HepG2 (cell line): ENCODE data around the gene RASL10A. TPM values are rescaled to one million over a fixed set of nuclear protein-coding genes. Genes with fewer than 3 reads are reported as not detected.

Experiments used
- ARID2 ChIP-seq: sonication (generic); formaldehyde crosslinking; IDR thresholded peaks from 2 replicates; pipeline ENCODE4 v1.8.1; 2022; ENCODE audit warnings: mild to moderate bottlenecking, missing genetic modification reagents, borderline replicate concordance
- ARNT ChIP-seq: fragments of 450-650 bp; IDR thresholded peaks from 2 replicates; pipeline ENCODE4 v1.6.1; 2017
- CHD4 ChIP-seq: fragments of 200-600 bp; sonication (generic); IDR thresholded peaks from 2 replicates; pipeline ENCODE4 v1.7.0; 2017; ENCODE audit warnings: mild to moderate bottlenecking, low read length, borderline replicate concordance
- FOSL2 ChIP-seq: sonication (generic); formaldehyde crosslinking; IDR thresholded peaks from 2 replicates; pipeline ENCODE4 v1.4.0; 2020; ENCODE audit warnings: missing genetic modification reagents
- FOXK1 ChIP-seq: sonication (generic); formaldehyde crosslinking; IDR thresholded peaks from 2 replicates; pipeline ENCODE4 v1.4.0; 2020; ENCODE audit warnings: low read depth, missing genetic modification reagents, borderline replicate concordance
- MEIS2 ChIP-seq: sonication (generic); formaldehyde crosslinking; IDR thresholded peaks from 2 replicates; pipeline ENCODE4 v1.9.0; 2021; ENCODE audit warnings: mild to moderate bottlenecking, missing genetic modification reagents
- PHF21A ChIP-seq: sonication (generic); formaldehyde crosslinking; IDR thresholded peaks from 2 replicates; pipeline ENCODE4 v1.5.0; 2020; ENCODE audit warnings: mild to moderate bottlenecking, missing genetic modification reagents
- PHF5A ChIP-seq: IDR thresholded peaks from one replicate; pipeline ENCODE4 v1.6.1; 2018; ENCODE audit warnings: low read depth, missing genetic modification reagents; ENCODE audit not compliant: unreplicated experiment
- RFX3 ChIP-seq: IDR thresholded peaks from 2 replicates; pipeline ENCODE4 v1.6.1; 2016; ENCODE audit warnings: missing biosample characterization, missing genetic modification reagents
- SIN3A ChIP-seq: IDR thresholded peaks from 2 replicates; pipeline ENCODE4 v1.6.1; 2011; ENCODE audit warnings: low read depth, mild to moderate bottlenecking, control low read depth, low read length, borderline replicate concordance
- SP5 ChIP-seq: IDR thresholded peaks from 2 replicates; pipeline ENCODE4 v1.6.1; 2016; ENCODE audit warnings: low read depth, borderline replicate concordance
- ZFY ChIP-seq: sonication (generic); formaldehyde crosslinking; IDR thresholded peaks from 2 replicates; pipeline ENCODE4 v1.4.0; 2020; ENCODE audit warnings: missing genetic modification reagents
- ZNF326 ChIP-seq: sonication (generic); formaldehyde crosslinking; IDR thresholded peaks from 2 replicates; pipeline ENCODE4 v1.4.0; 2020; ENCODE audit warnings: missing genetic modification reagents, borderline replicate concordance
- polyA plus RNA-seq, 8 experiments: library from polyadenylated mRNA; depleted of rRNA in 3 of 8; stranded (reverse) in 7 of 8; unstranded in 1 of 8; fragments of >200 nt; fragmentation: Illumina TruSeq in 4 of 8; extraction: Trizol in 4 of 8; gene quantifications; 2 replicates each; pipeline versions ENCODE4 v1.2.1 to v1.2.3, GENCODE V29; 2011 to 2016; ENCODE audit warnings: low read depth in 4 of 8, missing spikeins in 1 of 8, mixed read lengths in 1 of 8; ENCODE audit not compliant: insufficient read depth in 1 of 8
- total RNA-seq, 5 experiments: library from RNA; depleted of rRNA; stranded (reverse); fragments of >200 nt; fragmentation: Illumina TruSeq; extraction: Trizol; gene quantifications; 2 replicates each; pipeline ENCODE4 v1.2.3, GENCODE V29; 2016; ENCODE audit warnings: low read depth in 1 of 5
- TF ChIP-seq, protein P1 (sequence below): sonication (generic); formaldehyde crosslinking; IDR thresholded peaks from 2 replicates; pipeline ENCODE4 v1.5.1; 2020; ENCODE audit warnings: mild to moderate bottlenecking, missing genetic modification reagents, moderate library complexity
- TF ChIP-seq, protein P2 (sequence below): sonication (generic); formaldehyde crosslinking; IDR thresholded peaks from 2 replicates; pipeline ENCODE4 v1.5.0; 2020; ENCODE audit warnings: mild to moderate bottlenecking, missing genetic modification reagents, borderline replicate concordance
- TF ChIP-seq, protein P3 (sequence below): sonication (generic); formaldehyde crosslinking; IDR thresholded peaks from 2 replicates; pipeline ENCODE4 v1.4.0; 2020; ENCODE audit warnings: missing genetic modification reagents, low read depth, mild to moderate bottlenecking, borderline replicate concordance
- TF ChIP-seq, protein P4 (sequence below): sonication (generic); IDR thresholded peaks from 2 replicates; pipeline ENCODE4 v1.6.1; 2016; ENCODE audit warnings: low read depth, borderline replicate concordance
- TF ChIP-seq, protein P5 (sequence below): sonication (generic); formaldehyde crosslinking; IDR thresholded peaks from 2 replicates; pipeline ENCODE4 v1.4.0; 2020; ENCODE audit warnings: missing genetic modification reagents

Gene RASL10A
- total and polyA plus RNA-seq, 2 of the 13 experiments (the other 11 are each of a cell fraction or from before 2014, with no cell fraction given), result 0.05 to 0.22 TPM

DNA sequence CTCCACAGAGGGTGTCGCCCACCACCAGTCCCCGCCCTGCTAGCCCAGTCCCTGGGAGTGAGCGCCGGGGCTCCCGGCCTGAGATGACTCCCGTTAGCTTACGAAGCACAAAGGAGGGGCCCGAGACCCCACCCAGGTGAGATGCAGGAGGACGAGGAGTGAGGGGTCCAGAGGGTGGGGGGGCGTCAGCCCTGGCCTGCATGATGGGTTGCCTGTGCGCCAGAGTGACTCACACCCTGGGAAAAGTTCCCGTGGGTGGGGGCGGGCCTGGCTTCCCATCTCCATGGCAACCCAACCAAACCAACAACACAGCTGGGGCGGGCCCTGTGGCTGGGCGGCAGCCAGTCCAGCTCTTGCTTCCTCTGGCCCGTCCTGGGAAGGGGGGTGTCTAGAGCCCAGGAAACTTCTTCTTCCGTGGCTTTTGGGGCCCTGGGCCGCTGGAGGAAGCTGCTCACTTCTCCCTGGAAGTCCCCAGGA is 4.6 kb downstream of the RASL10A start (continued):
- TF ChIP-seq ZNF326 (CRISPR knock-in tag) (no peak), CHD4 (0 out of 2 replicates have a peak, but pooled peaks have one; percentile 40), ARID2 (CRISPR knock-in tag) (no peak), ZFY (CRISPR knock-in tag) (no peak), PHF5A (no peak), MEIS2 (CRISPR knock-in tag) (no peak), PHF21A (CRISPR knock-in tag) (no peak), FOXK1 (CRISPR knock-in tag) (peak; percentile 42; the same call in 1 of the 2 replicates), SIN3A (0 out of 2 replicates have a peak, but pooled peaks have one; percentile 51), RFX3 (peak; percentile 87), ARNT (no peak), SP5 (CRISPR knock-in tag) (peak; percentile 19; the same call in 1 of the 2 replicates), FOSL2 (CRISPR knock-in tag) (peak; percentile 89)
- TF ChIP-seq, protein P1, sequence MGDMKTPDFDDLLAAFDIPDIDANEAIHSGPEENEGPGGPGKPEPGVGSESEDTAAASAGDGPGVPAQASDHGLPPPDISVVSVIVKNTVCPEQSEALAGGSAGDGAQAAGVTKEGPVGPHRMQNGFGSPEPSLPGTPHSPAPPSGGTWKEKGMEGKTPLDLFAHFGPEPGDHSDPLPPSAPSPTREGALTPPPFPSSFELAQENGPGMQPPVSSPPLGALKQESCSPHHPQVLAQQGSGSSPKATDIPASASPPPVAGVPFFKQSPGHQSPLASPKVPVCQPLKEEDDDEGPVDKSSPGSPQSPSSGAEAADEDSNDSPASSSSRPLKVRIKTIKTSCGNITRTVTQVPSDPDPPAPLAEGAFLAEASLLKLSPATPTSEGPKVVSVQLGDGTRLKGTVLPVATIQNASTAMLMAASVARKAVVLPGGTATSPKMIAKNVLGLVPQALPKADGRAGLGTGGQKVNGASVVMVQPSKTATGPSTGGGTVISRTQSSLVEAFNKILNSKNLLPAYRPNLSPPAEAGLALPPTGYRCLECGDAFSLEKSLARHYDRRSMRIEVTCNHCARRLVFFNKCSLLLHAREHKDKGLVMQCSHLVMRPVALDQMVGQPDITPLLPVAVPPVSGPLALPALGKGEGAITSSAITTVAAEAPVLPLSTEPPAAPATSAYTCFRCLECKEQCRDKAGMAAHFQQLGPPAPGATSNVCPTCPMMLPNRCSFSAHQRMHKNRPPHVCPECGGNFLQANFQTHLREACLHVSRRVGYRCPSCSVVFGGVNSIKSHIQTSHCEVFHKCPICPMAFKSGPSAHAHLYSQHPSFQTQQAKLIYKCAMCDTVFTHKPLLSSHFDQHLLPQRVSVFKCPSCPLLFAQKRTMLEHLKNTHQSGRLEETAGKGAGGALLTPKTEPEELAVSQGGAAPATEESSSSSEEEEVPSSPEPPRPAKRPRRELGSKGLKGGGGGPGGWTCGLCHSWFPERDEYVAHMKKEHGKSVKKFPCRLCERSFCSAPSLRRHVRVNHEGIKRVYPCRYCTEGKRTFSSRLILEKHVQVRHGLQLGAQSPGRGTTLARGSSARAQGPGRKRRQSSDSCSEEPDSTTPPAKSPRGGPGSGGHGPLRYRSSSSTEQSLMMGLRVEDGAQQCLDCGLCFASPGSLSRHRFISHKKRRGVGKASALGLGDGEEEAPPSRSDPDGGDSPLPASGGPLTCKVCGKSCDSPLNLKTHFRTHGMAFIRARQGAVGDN (CRISPR knock-in tag), result peak; percentile 28
- TF ChIP-seq, protein P2, sequence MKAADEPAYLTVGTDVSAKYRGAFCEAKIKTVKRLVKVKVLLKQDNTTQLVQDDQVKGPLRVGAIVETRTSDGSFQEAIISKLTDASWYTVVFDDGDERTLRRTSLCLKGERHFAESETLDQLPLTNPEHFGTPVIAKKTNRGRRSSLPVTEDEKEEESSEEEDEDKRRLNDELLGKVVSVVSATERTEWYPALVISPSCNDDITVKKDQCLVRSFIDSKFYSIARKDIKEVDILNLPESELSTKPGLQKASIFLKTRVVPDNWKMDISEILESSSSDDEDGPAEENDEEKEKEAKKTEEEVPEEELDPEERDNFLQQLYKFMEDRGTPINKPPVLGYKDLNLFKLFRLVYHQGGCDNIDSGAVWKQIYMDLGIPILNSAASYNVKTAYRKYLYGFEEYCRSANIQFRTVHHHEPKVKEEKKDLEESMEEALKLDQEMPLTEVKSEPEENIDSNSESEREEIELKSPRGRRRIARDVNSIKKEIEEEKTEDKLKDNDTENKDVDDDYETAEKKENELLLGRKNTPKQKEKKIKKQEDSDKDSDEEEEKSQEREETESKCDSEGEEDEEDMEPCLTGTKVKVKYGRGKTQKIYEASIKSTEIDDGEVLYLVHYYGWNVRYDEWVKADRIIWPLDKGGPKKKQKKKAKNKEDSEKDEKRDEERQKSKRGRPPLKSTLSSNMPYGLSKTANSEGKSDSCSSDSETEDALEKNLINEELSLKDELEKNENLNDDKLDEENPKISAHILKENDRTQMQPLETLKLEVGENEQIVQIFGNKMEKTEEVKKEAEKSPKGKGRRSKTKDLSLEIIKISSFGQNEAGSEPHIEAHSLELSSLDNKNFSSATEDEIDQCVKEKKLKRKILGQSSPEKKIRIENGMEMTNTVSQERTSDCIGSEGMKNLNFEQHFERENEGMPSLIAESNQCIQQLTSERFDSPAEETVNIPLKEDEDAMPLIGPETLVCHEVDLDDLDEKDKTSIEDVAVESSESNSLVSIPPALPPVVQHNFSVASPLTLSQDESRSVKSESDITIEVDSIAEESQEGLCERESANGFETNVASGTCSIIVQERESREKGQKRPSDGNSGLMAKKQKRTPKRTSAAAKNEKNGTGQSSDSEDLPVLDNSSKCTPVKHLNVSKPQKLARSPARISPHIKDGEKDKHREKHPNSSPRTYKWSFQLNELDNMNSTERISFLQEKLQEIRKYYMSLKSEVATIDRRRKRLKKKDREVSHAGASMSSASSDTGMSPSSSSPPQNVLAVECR (CRISPR knock-in tag), result peak; percentile 46; the same call in 1 of the 2 replicates
- TF ChIP-seq, protein P3, sequence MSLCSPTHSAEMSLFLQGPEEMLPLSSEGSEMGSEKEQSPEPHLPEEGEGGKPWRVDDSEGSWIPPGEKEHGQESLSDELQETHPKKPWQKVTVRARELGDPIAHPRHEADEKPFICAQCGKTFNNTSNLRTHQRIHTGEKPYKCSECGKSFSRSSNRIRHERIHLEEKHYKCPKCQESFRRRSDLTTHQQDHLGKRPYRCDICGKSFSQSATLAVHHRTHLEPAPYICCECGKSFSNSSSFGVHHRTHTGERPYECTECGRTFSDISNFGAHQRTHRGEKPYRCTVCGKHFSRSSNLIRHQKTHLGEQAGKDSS (CRISPR knock-in tag), result no peak
- TF ChIP-seq, protein P4, sequence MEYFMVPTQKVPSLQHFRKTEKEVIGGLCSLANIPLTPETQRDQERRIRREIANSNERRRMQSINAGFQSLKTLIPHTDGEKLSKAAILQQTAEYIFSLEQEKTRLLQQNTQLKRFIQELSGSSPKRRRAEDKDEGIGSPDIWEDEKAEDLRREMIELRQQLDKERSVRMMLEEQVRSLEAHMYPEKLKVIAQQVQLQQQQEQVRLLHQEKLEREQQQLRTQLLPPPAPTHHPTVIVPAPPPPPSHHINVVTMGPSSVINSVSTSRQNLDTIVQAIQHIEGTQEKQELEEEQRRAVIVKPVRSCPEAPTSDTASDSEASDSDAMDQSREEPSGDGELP, result peak; percentile 87
- TF ChIP-seq, protein P5, sequence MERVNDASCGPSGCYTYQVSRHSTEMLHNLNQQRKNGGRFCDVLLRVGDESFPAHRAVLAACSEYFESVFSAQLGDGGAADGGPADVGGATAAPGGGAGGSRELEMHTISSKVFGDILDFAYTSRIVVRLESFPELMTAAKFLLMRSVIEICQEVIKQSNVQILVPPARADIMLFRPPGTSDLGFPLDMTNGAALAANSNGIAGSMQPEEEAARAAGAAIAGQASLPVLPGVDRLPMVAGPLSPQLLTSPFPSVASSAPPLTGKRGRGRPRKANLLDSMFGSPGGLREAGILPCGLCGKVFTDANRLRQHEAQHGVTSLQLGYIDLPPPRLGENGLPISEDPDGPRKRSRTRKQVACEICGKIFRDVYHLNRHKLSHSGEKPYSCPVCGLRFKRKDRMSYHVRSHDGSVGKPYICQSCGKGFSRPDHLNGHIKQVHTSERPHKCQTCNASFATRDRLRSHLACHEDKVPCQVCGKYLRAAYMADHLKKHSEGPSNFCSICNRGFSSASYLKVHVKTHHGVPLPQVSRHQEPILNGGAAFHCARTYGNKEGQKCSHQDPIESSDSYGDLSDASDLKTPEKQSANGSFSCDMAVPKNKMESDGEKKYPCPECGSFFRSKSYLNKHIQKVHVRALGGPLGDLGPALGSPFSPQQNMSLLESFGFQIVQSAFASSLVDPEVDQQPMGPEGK (CRISPR knock-in tag), result peak; percentile 72
